Astrocyte of the cerebellum (primary cell): ENCODE measurements around the gene KCNRG.

Experiments used
- DNase-seq: peaks from one replicate; pipeline ENCODE4 v3.0.0-alpha.2; 2011; ENCODE audit warnings: low read depth
- H3K4me3 ChIP-seq: 2 replicates; pipeline ENCODE4 v1.5.1; 2011; ENCODE audit warnings: mild to moderate bottlenecking, low read depth, low read length, moderate library complexity
- CTCF ChIP-seq: IDR thresholded peaks from 2 replicates; pipeline ENCODE4 v1.5.1; 2012; ENCODE audit warnings: low read length, low read depth, moderate library complexity, mild to moderate bottlenecking; ENCODE audit errors: missing control alignments
- in situ Hi-C: cut with HindIII; loops from 2 replicates; pipeline ENCODE4 v1.10.0; 2017; ENCODE audit warnings: low sequenced_read_pairs

KCNRG gene

GRCh38 chr13:50006426-50007135 lies 8.7 kb upstream of the KCNRG start:
- no peak for DNase-seq
- in situ Hi-C loops, result no loop called here

GRCh38 chr13:50011461-50011860 lies 3.8 kb upstream of the KCNRG start:
- no peak for TF ChIP-seq CTCF
- DNase-seq, result no peak
- H3K4me3 ChIP-seq, result no peak overlapping the region
- in situ Hi-C loops, result no loop called here

More at GRCh38 chr13:50006426-50007135, 8.7 kb upstream of the KCNRG start:
- H3K4me3 ChIP-seq, result no peak overlapping the region
- TF ChIP-seq CTCF, result no peak

- TF ChIP-seq CTCF, result no peak
- DNase-seq, result no peak
- in situ Hi-C loops, result no loop called here
- no peak overlapping the region for H3K4me3 ChIP-seq
Observed at GRCh38 chr13:50012396-50013169, 2.7 kb upstream of the KCNRG start.

GRCh38 chr13:50014386-50014785 lies 858 bp upstream of the KCNRG start:
- no peak for DNase-seq
- in situ Hi-C loops, result no loop called here
- no peak for TF ChIP-seq CTCF
- H3K4me3 ChIP-seq, result no peak overlapping the region

- TF ChIP-seq CTCF, result no peak
- H3K4me3 ChIP-seq, result no peak overlapping the region
- in situ Hi-C loops, result no loop called here
- DNase-seq, result no peak
Observed at GRCh38 chr13:50015750-50016149, 506 bp downstream of the KCNRG start.

GRCh38 chr13:50016444-50016843 lies 1.2 kb downstream of the KCNRG start:
- no peak for TF ChIP-seq CTCF
- DNase-seq, result no peak
- in situ Hi-C loops, result no loop called here
- no peak overlapping the region for H3K4me3 ChIP-seq
